ENCODE results near the gene MRPL18.
A peak's percentile ranks its signal among the peaks of the same experiment; 100 is the strongest.

Gene MRPL18

DNA sequence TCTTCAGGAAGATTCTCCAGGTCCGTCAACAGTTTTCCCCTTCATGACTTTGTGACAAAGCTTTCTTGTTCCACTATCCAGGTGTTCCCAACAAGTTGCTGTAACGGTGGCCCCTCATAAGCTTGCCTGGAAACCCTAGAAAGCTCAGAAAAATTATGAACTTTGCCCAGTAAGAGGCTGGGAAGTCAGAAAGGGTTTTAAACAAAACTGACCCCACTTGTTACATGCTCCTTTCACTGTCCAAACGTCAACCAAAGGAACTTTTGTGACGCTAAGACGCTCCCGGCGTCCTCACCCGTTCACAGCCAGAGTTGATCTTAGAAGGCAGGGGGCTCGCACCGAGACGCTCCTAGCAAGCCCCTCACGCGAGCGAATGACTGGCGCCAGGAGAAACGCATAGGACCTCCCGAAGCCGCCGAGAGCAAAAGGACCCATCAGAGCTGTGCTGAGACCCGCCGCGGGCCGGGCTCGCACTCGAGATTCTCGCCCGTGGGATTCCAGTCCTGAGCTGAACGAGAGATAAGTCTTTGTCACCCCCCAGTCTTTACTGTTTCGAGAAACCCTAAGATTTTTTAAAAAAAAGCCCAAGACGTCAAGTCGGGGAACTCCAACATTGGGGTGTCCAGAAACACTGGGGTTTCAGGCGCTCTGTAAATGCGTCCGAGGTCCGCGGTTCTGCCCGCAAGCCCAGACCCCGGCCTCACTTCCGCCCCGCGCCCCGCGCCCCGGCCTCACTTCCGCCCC, 29.0 kb upstream of the MRPL18 start:
- TF ChIP-seq EZH2phosphoT487 (IDR thresholded peaks at IDR 0.05; ENCODE audit: low read length) = no peak
- TF ChIP-seq, protein P1, sequence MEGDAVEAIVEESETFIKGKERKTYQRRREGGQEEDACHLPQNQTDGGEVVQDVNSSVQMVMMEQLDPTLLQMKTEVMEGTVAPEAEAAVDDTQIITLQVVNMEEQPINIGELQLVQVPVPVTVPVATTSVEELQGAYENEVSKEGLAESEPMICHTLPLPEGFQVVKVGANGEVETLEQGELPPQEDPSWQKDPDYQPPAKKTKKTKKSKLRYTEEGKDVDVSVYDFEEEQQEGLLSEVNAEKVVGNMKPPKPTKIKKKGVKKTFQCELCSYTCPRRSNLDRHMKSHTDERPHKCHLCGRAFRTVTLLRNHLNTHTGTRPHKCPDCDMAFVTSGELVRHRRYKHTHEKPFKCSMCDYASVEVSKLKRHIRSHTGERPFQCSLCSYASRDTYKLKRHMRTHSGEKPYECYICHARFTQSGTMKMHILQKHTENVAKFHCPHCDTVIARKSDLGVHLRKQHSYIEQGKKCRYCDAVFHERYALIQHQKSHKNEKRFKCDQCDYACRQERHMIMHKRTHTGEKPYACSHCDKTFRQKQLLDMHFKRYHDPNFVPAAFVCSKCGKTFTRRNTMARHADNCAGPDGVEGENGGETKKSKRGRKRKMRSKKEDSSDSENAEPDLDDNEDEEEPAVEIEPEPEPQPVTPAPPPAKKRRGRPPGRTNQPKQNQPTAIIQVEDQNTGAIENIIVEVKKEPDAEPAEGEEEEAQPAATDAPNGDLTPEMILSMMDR (IDR thresholded peaks at IDR 0.05; ENCODE audit: low read length) = no peak
- Histone ChIP-seq H3K9me3 (replicated peaks; ENCODE audit: insufficient read depth, low read length) (no peaks in the 10 kb centered on the region), H3K27ac (ENCODE audit: low read length) (peak overlapping the region; percentile 68; the same call in 1 of the 2 replicates), H3K4me3 (ENCODE audit: low read length) (peak overlapping the region; percentile 68), H3K4me2 (ENCODE audit: low read depth, low read length) (peak overlapping the region; percentile 86), H3K36me3 (replicated peaks; ENCODE audit: insufficient read depth, low read length) (no peaks in the 10 kb centered on the region), H3K27me3 (replicated peaks; ENCODE audit: insufficient read depth, low read length) (no peaks in the 10 kb centered on the region), H4K20me1 (ENCODE audit: insufficient read depth, low read length) (no peaks in the 10 kb centered on the region), H3K79me2 (ENCODE audit: low read length) (peaks cover 3% of the 10 kb centered on the region; the same call in 1 of the 2 replicates), H3K9ac (ENCODE audit: low read length) (peak overlapping the region; percentile 82), H3K4me1 (ENCODE audit: low read length) (no peaks in the 10 kb centered on the region), H3F3A (ENCODE audit: insufficient read depth, low read length) (peaks cover 12% of the 10 kb centered on the region), H2AFZ (ENCODE audit: low read length) (peak overlapping the region; percentile 67), H3K9me2 (replicated peaks; ENCODE audit: insufficient read depth, low read length) (no peaks in the 10 kb centered on the region)
- DNase-seq = peak; percentile 29

DNA sequence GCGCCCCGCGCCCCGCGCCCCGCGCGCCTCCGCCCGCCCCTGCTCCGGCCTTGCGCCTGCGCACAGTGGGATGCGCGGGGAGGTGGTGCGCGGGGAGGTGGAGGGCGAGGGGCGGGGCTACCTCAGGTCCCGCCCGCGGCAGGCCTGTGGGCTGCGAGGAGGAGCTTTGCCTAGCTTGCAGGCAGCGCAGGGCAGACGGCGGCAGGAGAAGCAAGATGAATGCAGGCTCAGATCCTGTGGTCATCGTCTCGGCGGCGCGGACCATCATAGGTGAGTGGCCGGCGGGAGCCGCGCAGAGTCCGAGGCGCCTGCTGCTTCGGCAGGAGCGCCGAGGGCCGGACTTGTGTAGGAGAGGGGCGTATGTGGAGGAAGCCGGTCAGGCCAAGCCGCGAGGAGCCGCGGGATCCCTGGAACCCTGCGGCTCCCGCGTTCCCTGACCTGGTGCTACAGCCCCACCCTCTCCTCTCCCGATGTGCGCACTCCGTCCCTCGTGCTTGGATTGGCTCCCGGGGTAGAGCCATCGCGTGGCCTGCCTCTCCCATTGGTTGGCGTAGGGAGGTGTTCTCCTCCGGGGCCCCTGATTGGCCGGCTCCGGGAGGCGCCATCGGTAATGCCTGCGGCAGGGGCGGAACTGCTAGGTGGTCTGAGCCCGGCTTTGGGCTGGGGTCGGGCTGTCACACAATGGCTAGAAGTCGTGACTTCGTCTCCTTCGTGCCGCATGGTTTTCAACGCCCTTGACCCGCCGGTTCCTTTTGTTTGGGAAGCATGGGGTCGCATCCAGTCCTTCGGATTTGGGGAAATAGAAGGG, 28.2 kb upstream of the MRPL18 start, which contains the start of gene ACAT2:
Gene ACAT2 (plus strand): TSS at position 173 of the 808 bp plus-strand sequence. CDS start 43 bp downstream, at position 216.
- no peaks in the 10 kb centered on the region for H4K20me1 ChIP-seq (ENCODE audit: insufficient read depth, low read length)
- peak; percentile 83 for DNase-seq
- no peaks in the 10 kb centered on the region for H3K27me3 ChIP-seq (replicated peaks; ENCODE audit: insufficient read depth, low read length)
- H3K9me3 ChIP-seq (replicated peaks; ENCODE audit: insufficient read depth, low read length) = no peaks in the 10 kb centered on the region
- H2AFZ ChIP-seq (ENCODE audit: low read length) = peak within 1 kb of the TSS; percentile 82
- TF ChIP-seq, protein P1 (IDR thresholded peaks at IDR 0.05; ENCODE audit: low read length) = no peak
- TF ChIP-seq EZH2 (optimal IDR thresholded peaks at IDR 0.05; ENCODE audit: low read depth, low read length) = no peak
- TF ChIP-seq EZH2phosphoT487 (IDR thresholded peaks at IDR 0.05; ENCODE audit: low read length) = no peak
- peak within 1 kb of the TSS; percentile 87 for H3K9ac ChIP-seq (ENCODE audit: low read length)
- no peaks in the 10 kb centered on the region for H3K4me1 ChIP-seq (ENCODE audit: low read length)
- H3K36me3 ChIP-seq (replicated peaks; ENCODE audit: insufficient read depth, low read length) = no peaks in the 10 kb centered on the region
- peak within 1 kb of the TSS; percentile 91 for H3K27ac ChIP-seq (ENCODE audit: low read length)
- H3K9me2 ChIP-seq (replicated peaks; ENCODE audit: insufficient read depth, low read length) = no peaks in the 10 kb centered on the region
- H3K79me2 ChIP-seq (ENCODE audit: low read length) = peaks cover 3% of the 10 kb centered on the region; the same call in 1 of the 2 replicates
- H3K4me3 ChIP-seq (ENCODE audit: low read length) = peak within 1 kb of the TSS; percentile 89
- H3K4me2 ChIP-seq (ENCODE audit: low read depth, low read length) = peak within 1 kb of the TSS; percentile 86
- peaks cover 12% of the 10 kb centered on the region for H3F3A ChIP-seq (ENCODE audit: insufficient read depth, low read length)

DNA sequence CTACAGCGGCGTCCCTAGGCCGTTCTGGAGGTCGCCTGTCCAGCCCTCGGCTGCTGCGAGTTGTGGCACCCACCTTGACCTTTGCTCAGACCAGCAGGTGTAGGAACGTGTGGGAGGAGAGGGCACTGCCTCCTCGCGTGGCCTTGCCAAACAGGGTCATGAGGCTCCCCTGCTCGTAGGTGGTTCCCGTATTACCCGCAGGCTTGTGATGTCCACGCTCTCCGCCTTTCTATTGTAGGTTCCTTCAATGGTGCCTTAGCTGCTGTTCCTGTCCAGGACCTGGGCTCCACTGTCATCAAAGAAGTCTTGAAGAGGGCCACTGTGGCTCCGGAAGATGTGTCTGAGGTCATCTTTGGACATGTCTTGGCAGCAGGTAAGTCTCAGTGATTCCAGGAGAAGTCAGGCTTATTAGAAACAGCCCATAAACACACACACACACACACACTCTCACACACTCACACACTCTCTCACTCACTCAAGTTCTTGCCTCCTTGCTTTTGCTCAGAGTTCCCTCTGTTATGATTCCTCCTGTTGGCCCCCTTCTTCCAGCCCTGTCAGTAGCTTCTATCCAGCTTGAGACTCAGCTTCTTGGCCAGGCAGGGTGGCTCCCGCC, 27.5 kb upstream of the MRPL18 start:
- Histone ChIP-seq H3F3A (ENCODE audit: insufficient read depth, low read length) (peaks cover 12% of the 10 kb centered on the region), H4K20me1 (ENCODE audit: insufficient read depth, low read length) (no peaks in the 10 kb centered on the region), H3K9me2 (replicated peaks; ENCODE audit: insufficient read depth, low read length) (no peaks in the 10 kb centered on the region), H3K79me2 (ENCODE audit: low read length) (peaks cover 3% of the 10 kb centered on the region; the same call in 1 of the 2 replicates), H3K27me3 (replicated peaks; ENCODE audit: insufficient read depth, low read length) (no peaks in the 10 kb centered on the region), H3K36me3 (replicated peaks; ENCODE audit: insufficient read depth, low read length) (no peaks in the 10 kb centered on the region), H3K4me2 (ENCODE audit: low read depth, low read length) (peak overlapping the region; percentile 77), H3K9me3 (replicated peaks; ENCODE audit: insufficient read depth, low read length) (no peaks in the 10 kb centered on the region), H3K4me1 (ENCODE audit: low read length) (no peaks in the 10 kb centered on the region), H2AFZ (ENCODE audit: low read length) (peak overlapping the region; percentile 74), H3K27ac (ENCODE audit: low read length) (peak overlapping the region; percentile 91; the same call in 1 of the 2 replicates), H3K4me3 (ENCODE audit: low read length) (peak overlapping the region; percentile 89), H3K9ac (ENCODE audit: low read length) (peak overlapping the region; percentile 87; the same call in 1 of the 2 replicates)
- TF ChIP-seq EZH2 (optimal IDR thresholded peaks at IDR 0.05; ENCODE audit: low read depth, low read length) (no peak), EZH2phosphoT487 (IDR thresholded peaks at IDR 0.05; ENCODE audit: low read length) (no peak)
- TF ChIP-seq, protein P1 (IDR thresholded peaks at IDR 0.05; ENCODE audit: low read length) = no peak
- DNase-seq = peak; percentile 9

Data from MM.1S (cell line).